Coronary artery (tissue), 2 donors: ENCODE data around the gene KRTAP19-6.

Experiments used
- DNase-seq: peaks from one replicate; pipeline ENCODE4 v3.0.0-alpha.2; 2017; ENCODE audit warnings: low spot score
- H3K27ac ChIP-seq, 2 donors: fragments of 200-600 bp; sonication (generic); one replicate each; pipeline ENCODE4 v1.5.1; 2016 to 2019
- H3K4me3 ChIP-seq: fragments of 200-600 bp; sonication (generic); 2 replicates; pipeline ENCODE4 v1.5.1; 2016; ENCODE audit warnings: mild to moderate bottlenecking, moderate library complexity
- TF ChIP-seq, protein P1 (sequence below): fragments of 200-600 bp; sonication (generic); IDR thresholded peaks from one replicate; pipeline ENCODE4 v1.5.1; 2019; ENCODE audit warnings: antibody characterized with exemption

Gene KRTAP19-6, protein sequence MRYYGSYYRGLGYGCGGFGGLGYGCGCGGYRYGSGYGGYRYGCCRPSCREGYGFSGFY

DNA sequence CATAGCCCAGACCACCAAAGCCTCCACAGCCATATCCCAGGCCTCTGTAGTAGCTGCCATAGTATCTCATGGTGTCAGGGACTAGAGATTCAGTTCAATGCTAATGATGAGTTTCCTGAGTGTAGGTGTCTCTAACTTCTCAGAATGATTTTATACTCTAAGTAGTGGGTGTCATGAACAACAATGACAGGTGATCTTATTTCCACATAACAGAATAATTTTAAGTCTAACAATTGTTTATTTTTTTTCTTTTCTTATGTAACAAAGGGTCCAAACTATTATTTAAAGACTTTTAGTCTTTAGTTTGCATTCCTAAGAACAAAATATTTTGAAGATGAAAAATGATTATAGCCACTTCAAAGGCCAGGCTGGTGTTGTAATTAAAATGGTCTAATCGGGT lies at the start of gene KRTAP19-6:
KRTAP19-6 (minus strand) TSS at position 101 of the 400 bp plus-strand sequence; CDS start at position 70, 31 bp downstream.
- TF ChIP-seq, protein P1, sequence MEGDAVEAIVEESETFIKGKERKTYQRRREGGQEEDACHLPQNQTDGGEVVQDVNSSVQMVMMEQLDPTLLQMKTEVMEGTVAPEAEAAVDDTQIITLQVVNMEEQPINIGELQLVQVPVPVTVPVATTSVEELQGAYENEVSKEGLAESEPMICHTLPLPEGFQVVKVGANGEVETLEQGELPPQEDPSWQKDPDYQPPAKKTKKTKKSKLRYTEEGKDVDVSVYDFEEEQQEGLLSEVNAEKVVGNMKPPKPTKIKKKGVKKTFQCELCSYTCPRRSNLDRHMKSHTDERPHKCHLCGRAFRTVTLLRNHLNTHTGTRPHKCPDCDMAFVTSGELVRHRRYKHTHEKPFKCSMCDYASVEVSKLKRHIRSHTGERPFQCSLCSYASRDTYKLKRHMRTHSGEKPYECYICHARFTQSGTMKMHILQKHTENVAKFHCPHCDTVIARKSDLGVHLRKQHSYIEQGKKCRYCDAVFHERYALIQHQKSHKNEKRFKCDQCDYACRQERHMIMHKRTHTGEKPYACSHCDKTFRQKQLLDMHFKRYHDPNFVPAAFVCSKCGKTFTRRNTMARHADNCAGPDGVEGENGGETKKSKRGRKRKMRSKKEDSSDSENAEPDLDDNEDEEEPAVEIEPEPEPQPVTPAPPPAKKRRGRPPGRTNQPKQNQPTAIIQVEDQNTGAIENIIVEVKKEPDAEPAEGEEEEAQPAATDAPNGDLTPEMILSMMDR: no peak
- DNase-seq: no peak
- Histone ChIP-seq H3K27ac (no peak within 1 kb of the TSS), H3K4me3 (no peak within 1 kb of the TSS)

DNA sequence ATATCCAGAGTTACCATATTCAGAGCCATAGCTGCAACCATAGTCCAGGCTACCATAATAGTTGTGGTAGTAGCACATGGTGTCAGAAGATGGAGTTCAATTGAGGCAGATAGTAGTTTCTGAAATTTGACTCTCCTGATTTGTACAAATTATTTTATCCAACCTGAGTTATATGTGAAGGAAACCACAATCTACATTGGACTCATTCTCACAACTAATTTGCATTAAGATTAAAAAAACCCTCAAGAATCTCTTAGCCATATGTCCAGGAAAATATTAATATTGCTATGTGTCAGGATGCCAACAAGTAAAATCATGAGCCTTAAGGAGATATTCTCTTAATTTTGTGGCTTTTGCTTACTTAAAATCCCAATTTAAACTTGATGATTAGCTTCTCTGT lies 48.6 kb upstream of the KRTAP19-6 start, which contains the start of gene KRTAP22-2:
KRTAP22-2 (minus strand) TSS at position 101 of the 400 bp plus-strand sequence.
- TF ChIP-seq, protein P1: no peak
- no peak for DNase-seq
- H3K27ac ChIP-seq: no peak within 1 kb of the TSS
- H3K4me3 ChIP-seq: no peak within 1 kb of the TSS

DNA sequence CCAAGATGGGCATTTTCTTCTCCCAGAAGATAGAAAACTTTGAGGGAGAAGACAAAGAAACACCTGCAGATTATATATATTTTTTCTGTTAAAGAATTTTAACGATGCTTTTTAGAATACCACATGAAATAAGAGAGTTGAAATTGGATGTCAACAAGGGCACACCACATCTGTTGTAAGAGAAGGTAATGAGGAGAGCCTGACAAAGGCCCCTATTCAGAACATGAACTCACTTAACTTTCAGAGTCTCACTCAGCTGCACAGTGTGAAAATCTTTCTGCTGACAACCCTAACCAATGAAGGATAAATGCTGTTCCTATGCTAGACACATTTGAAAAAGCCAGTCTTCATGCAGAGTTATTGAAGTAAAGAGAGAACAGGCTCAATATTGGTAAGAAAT lies 41.2 kb upstream of the KRTAP19-6 start:
- H3K27ac ChIP-seq: no peak overlapping the region
- H3K4me3 ChIP-seq: no peak overlapping the region
- DNase-seq: no peak
- TF ChIP-seq, protein P1: no peak

DNA sequence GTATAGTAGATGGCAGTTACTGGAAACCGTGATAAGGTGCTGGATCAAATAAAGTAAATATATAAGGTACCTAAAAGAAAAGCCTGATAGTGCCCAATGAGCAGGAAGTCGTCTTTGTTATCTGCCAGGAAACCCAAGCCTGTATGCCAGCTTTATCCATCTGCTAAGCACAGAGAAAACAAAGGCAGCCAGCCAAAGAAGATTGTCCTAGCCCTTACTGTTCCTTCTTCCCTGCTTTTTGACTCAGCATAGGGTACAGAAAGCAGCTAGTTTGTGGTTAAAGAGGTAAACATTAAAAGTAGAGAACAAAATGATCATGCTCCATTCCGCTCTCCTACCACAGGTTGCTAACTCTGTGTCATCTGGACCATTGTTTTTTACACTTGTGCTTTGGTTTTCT lies 38.5 kb upstream of the KRTAP19-6 start:
- DNase-seq: no peak
- no peak overlapping the region for H3K27ac ChIP-seq
- H3K4me3 ChIP-seq: no peak overlapping the region
- TF ChIP-seq, protein P1: no peak

DNA sequence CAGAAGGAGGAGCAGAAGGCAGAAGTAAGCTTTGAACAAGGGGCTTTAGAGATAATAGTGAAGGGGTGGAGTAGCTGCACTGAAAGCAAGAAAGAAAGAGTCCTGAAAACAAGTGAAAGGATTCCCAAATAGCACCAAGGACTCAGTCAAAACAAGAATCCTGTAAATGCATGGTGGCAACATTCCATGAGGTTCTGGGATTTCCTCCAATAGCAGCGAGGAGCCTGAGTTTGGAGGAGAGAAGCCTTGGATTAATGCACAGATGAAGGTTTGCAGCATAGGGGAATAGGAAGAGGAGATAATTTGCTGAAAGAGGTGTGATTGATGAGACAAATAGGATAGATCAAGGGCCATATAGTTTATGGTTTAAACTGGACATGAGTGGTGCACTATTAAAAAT lies 37.7 kb upstream of the KRTAP19-6 start:
- Histone ChIP-seq H3K4me3 (no peak overlapping the region), H3K27ac (no peak overlapping the region)
- no peak for DNase-seq
- TF ChIP-seq, protein P1: no peak

DNA sequence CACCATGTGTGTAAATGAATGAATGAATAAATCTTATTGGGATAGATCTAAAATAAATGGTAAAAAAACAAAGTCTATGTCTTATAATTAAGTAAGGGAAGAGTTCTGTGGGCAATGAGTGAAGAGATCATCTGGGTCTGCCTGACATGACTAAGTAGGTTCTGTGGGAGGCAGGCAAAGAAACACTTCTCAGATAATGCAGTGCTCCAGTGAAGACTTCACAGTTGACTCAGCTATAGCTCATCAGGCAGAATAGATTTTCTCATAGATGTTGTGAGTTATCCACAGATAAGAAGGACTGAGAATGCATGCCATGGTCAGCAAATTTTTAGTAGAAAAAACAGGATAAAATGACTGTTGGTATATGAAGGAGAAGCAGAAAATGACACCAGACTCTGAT lies 36.1 kb upstream of the KRTAP19-6 start:
- TF ChIP-seq, protein P1: no peak
- Histone ChIP-seq H3K4me3 (no peak overlapping the region), H3K27ac (no peak overlapping the region)
- DNase-seq: no peak

DNA sequence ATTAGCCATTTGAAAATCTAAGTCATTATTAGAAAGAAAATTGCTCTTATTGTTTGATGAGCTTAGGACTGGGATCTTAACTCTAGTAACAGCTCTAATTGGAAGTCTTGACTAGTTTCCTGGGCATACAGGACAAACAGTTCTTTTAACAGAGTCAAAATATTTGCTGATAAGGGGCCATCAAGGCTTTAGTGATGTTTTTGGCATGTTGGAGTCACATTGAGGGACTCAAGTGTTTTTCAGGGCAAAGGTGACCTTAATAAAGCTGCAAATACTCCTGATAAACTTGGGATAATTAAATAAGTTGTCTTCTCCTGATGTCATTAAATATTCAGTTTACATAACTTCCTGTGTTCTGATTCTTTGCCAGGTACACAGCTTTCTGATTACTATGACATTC lies 26.0 kb upstream of the KRTAP19-6 start:
- no peak for DNase-seq
- Histone ChIP-seq H3K4me3 (no peak overlapping the region), H3K27ac (no peak overlapping the region)
- TF ChIP-seq, protein P1: no peak
